D721Med (cell line): Measurements from ENCODE around the gene TDO2.

Experiments used
- DNase-seq: peaks from one replicate; pipeline ENCODE4 v3.0.0; 2011; ENCODE audit warnings: low spot score; ENCODE audit not compliant: insufficient read length
- FAIRE-seq: peaks from 2 replicates; lab custom pipeline; 2011; peaks lifted over from hg19 to GRCh38; lab: Jason Lieb, UNC
- TF ChIP-seq, protein P1 (sequence below): IDR thresholded peaks from 2 replicates; pipeline ENCODE4 v1.5.1; 2012; ENCODE audit warnings: mild to moderate bottlenecking, control low read depth; ENCODE audit not compliant: insufficient read depth; ENCODE audit errors: missing control alignments

TDO2 gene

DNA sequence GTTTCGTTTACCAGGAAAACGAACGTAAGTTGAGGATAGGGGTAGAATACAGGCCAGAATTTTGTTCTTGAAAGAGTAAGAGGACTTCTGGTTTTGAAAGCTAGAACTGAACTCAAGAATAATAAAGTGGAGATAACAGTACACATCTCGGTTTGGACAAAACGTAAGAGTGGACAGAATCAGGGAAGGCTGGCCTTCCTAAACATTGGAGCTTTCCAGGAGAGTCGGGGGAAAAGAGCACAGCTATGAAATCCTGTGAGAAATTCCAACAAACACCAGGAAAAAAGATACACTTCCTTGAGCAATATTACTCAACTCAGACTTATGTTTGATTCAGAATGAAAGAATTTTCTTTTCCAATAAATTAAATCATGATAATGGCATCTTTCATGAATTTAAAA lies 49.0 kb downstream of the TDO2 start:
- TF ChIP-seq, protein P1, sequence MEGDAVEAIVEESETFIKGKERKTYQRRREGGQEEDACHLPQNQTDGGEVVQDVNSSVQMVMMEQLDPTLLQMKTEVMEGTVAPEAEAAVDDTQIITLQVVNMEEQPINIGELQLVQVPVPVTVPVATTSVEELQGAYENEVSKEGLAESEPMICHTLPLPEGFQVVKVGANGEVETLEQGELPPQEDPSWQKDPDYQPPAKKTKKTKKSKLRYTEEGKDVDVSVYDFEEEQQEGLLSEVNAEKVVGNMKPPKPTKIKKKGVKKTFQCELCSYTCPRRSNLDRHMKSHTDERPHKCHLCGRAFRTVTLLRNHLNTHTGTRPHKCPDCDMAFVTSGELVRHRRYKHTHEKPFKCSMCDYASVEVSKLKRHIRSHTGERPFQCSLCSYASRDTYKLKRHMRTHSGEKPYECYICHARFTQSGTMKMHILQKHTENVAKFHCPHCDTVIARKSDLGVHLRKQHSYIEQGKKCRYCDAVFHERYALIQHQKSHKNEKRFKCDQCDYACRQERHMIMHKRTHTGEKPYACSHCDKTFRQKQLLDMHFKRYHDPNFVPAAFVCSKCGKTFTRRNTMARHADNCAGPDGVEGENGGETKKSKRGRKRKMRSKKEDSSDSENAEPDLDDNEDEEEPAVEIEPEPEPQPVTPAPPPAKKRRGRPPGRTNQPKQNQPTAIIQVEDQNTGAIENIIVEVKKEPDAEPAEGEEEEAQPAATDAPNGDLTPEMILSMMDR, result no peak
- FAIRE-seq (no peak), DNase-seq (no peak)

DNA sequence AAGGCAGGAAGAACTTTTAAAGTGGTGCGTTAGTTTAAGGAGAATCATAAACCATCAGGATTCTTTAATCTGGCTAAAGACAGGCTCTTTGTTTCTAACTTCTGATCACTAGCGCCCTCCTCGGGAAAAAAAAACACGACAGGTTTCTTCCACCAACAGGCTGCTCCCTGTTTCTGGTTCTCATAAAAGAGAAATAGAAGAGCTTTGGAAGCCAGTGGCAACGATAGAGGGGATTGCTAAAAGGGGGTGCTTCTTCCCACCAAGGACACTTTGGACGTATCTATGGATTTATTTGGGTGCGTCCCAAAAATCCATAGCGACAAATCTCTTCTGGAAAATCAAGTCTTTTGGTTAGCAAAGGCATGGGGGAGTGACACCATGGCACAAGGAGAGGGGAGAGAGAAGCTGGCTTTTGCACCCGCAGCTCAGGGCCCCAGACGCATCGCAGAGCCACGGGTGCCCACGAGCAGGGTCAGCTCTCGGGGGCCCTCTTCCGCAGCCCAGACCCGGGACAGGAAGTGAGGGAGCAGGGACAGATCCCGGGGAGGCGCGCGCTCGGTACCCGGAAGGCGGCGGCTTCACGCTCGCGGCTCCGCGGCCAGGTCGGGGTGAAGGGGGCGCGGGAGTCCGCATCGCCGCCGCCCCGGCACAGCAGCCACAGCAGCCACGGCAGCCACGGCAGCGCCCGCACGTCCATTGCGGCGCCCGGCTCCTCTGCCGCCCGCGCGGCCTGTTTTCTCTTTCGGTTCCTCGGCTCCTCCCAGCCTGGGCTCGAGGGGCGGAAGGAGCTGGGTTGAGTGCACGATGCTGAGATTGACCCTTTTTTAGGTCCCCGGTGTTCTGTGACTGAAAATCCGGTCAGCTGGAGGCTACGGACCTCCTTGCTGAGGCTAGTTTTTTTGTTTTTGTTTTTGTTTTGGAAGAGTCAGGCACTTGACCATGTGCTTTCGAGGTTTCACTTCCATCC lies 49.9 kb downstream of the TDO2 start, which contains the start of gene CTSO:
Gene CTSO, minus strand, starts transcription at position 716 of the 967 bp plus-strand sequence. Its CDS starts 19 bp downstream, at position 697.
- TF ChIP-seq, protein P1, result peak; percentile 49
- peak; percentile 60 for FAIRE-seq
- no peak for DNase-seq

- TF ChIP-seq, protein P1, result no peak
- FAIRE-seq (no peak), DNase-seq (no peak)
Measured at GRCh38 chr4:155954118-155954685, 50.7 kb downstream of the TDO2 start.

DNA sequence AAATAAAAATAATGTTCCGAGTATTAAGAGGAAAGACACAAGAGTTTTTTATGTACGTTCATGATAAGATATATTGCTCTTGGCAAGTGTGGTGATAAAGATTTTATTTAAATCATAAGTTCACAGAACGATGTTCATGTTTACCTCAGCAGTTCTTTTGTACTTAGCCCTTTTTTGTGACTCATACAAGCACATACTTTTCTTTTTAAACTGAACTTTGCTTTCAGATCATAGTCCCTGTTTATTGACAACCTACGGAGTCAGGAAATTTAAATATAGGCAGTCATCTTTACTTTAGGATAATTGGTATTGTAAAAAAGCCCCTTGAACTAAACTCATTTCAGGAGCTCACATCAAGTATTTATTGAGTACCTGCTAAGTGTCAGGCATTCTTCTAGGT lies 51.4 kb downstream of the TDO2 start:
- FAIRE-seq, result no peak
- DNase-seq, result no peak
- TF ChIP-seq, protein P1, result no peak

DNA sequence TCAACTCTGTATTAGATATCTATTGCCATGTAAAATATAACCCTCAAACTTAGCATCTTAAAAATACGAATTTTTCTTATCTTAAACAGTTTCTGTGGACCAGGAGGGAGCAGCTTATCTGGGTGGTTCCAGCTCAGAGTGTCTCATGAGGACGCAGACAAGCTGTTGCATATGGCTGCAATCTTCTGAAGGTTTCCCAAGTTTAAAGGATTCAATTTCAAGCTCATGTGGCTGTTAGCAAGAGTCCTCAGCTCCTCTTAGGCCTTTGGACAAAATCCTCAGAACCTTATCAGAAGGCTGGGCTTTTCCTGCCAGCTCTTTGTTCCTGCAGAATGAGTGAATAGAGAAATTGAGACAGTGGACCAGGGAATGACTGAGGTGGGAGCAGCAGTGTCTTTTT lies 53.0 kb downstream of the TDO2 start:
- TF ChIP-seq, protein P1, result no peak
- DNase-seq (no peak), FAIRE-seq (no peak)

DNA sequence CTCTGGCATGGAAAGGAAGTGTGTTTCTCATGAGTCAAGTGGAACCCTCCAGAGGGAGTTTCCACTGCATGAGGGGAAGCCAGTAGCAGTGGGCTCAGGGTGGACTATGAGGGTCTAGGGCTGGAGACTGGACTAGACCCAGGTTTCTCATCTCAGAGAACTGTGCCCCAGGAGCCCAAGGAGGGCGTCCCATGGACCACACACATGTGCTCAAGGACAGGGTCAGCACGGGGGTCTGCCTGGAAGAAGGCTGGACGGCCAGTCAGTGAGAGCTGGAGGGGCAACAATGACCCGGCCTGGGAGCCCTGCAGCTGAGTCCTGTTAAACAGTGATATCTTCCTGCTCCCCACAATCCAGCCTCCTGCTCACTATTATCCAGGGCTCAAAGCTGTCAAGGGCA lies 55.9 kb downstream of the TDO2 start:
- FAIRE-seq (no peak), DNase-seq (no peak)
- TF ChIP-seq, protein P1, result no peak
